ENCODE data around the gene FOXC1. TPM values are rescaled to one million over a fixed set of nuclear protein-coding genes. Genes with fewer than 3 reads are reported as not detected.
A peak's percentile ranks its signal among the peaks of the same experiment; 100 is the strongest.

The FOXC1 gene
- total and polyA plus RNA-seq, 2 of the 13 experiments (the other 11 are each of a cell fraction or from before 2014, with no cell fraction given) = 0.44 to 0.55 TPM

GRCh38 chr6:1620504-1621069 lies 10.9 kb downstream of the FOXC1 start:
- DNase-seq (ENCODE audit: low spot score) (no peak), ATAC-seq (no peak), FAIRE-seq (no peak)
- H3K27me3 ChIP-seq (ENCODE audit: control insufficient read depth in 1 of 2, insufficient read depth in 2 of 2, low read length in 2 of 2) = no peaks in the 10 kb centered on the region
- WGBS (ENCODE audit: low lambda C conversion rate) = 95% methylated on average over 48 of the region's 50 CpGs
- BruUV-seq (replicated peaks) = no TSS peak
- H3K79me2 ChIP-seq (ENCODE audit: insufficient read depth, low read length) = no peaks in the 10 kb centered on the region
- no peak overlapping the region for H3K27ac ChIP-seq (ENCODE audit: extremely low read length, insufficient read depth, low read length)
- no peaks in the 10 kb centered on the region for H3K9me3 ChIP-seq (ENCODE audit: low read length)
- in situ Hi-C loops (cut with HindIII; ENCODE audit: extremely low pct_ligation_motif_present, low pct_unique_long_range_greater_than_20kb) = no loop called here
- no peaks in the 10 kb centered on the region; the same call in 1 of the 2 replicates for H4K20me1 ChIP-seq (ENCODE audit: insufficient read depth, low read length)
- H3K4me3 ChIP-seq (replicated peaks in 1 of 3; ENCODE audit: insufficient read depth in 1 of 3, low read depth in 2 of 3, low read length in 3 of 3) = no peak overlapping the region
- CTCF ChIA-PET (ENCODE audit: low intra/inter-chr PET ratio, low total read pairs) = no interaction called here
- H3K9ac ChIP-seq (ENCODE audit: insufficient read depth, low read depth, low read length) = no peak overlapping the region
- no peak for TF ChIP-seq KLF13 (CRISPR knock-in tag; IDR thresholded peaks at IDR 0.05)
- TF ChIP-seq PCBP1 (IDR thresholded peaks at IDR 0.05; ENCODE audit: borderline replicate concordance, low read depth, low read length) = no peak
- no peak for TF ChIP-seq NRL (CRISPR knock-in tag; IDR thresholded peaks at IDR 0.05; ENCODE audit: borderline replicate concordance)
- no peak for TF ChIP-seq SNAPC2 (CRISPR knock-in tag; IDR thresholded peaks at IDR 0.05)
- TF ChIP-seq ZNF781 (CRISPR knock-in tag; IDR thresholded peaks at IDR 0.05; ENCODE audit: borderline replicate concordance, not compliant biosample characterization) = no peak
- no peak for TF ChIP-seq ZNF24 (IDR thresholded peaks at IDR 0.05)
- TF ChIP-seq ZBTB26 (CRISPR knock-in tag; IDR thresholded peaks at IDR 0.05; ENCODE audit: borderline replicate concordance) = no peak
- TF ChIP-seq HNF4A (CRISPR knock-in tag; IDR thresholded peaks at IDR 0.05) = no peak
- TF ChIP-seq AGO2 (optimal IDR thresholded peaks at IDR 0.05; ENCODE audit: low read depth, low read length) = peak; percentile 3
- no peak for TF ChIP-seq HBP1 (CRISPR knock-in tag; IDR thresholded peaks at IDR 0.05; ENCODE audit: low read depth)
- no peak for TF ChIP-seq RAD51 (IDR thresholded peaks at IDR 0.05; ENCODE audit: borderline replicate concordance)
- TF ChIP-seq EZH2 (conservative IDR thresholded peaks at IDR 0.05; ENCODE audit: low read depth, low read length) = no peak
- peak; percentile 56 for TF ChIP-seq RBM22 (optimal IDR thresholded peaks at IDR 0.05; ENCODE audit: low read length)
- no peak for TF ChIP-seq NR2C2 (CRISPR knock-in tag; IDR thresholded peaks at IDR 0.05; ENCODE audit: borderline replicate concordance)
- no peak for TF ChIP-seq GABPA (IDR thresholded peaks at IDR 0.05; ENCODE audit: low read depth, low read length)
- TF ChIP-seq GABPA (CRISPR knock-in tag; IDR thresholded peaks at IDR 0.05; ENCODE audit: low read depth) = no peak
- H3K36me3 ChIP-seq (replicated peaks in 1 of 2; ENCODE audit: control insufficient read depth in 1 of 2, insufficient read depth in 2 of 2, low read length in 2 of 2) = peaks cover 4 to 34% of the 10 kb centered on the region in 2 experiments; a peak in 4 of 5 replicates
- no peaks in the 10 kb centered on the region for H3K4me1 ChIP-seq (ENCODE audit: insufficient read depth, low read length)
- intact Hi-C loops (cut with micrococcal nuclease; ENCODE audit: unreplicated experiment) = no loop called here
- H3K4me2 ChIP-seq (ENCODE audit: low read depth, low read length) = no peak overlapping the region
- H2AFZ ChIP-seq (ENCODE audit: low read length) = no peak overlapping the region
- POLR2A ChIA-PET = no interaction called here

All from HepG2 (cell line).